ENCODE results near the gene PLEKHF1.

The PLEKHF1 gene

GRCh38 chr19:29673451-29674371 is 8.4 kb downstream of the PLEKHF1 start:
- no peak overlapping the region for H3K4me3 ChIP-seq (ENCODE audit: low read depth, low read length)
- TF ChIP-seq, protein P1, sequence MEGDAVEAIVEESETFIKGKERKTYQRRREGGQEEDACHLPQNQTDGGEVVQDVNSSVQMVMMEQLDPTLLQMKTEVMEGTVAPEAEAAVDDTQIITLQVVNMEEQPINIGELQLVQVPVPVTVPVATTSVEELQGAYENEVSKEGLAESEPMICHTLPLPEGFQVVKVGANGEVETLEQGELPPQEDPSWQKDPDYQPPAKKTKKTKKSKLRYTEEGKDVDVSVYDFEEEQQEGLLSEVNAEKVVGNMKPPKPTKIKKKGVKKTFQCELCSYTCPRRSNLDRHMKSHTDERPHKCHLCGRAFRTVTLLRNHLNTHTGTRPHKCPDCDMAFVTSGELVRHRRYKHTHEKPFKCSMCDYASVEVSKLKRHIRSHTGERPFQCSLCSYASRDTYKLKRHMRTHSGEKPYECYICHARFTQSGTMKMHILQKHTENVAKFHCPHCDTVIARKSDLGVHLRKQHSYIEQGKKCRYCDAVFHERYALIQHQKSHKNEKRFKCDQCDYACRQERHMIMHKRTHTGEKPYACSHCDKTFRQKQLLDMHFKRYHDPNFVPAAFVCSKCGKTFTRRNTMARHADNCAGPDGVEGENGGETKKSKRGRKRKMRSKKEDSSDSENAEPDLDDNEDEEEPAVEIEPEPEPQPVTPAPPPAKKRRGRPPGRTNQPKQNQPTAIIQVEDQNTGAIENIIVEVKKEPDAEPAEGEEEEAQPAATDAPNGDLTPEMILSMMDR (IDR thresholded peaks at IDR 0.05; ENCODE audit: low read depth, low read length, missing control alignments) = no peak
- no peak for DNase-seq
- H3K36me3 ChIP-seq (replicated peaks) = peaks cover 19% of the 10 kb centered on the region
- H3K27ac ChIP-seq = no peak overlapping the region
- in situ Hi-C loops (cut with HindIII; ENCODE audit: low pct_ligation_motif_present, low sequenced_read_pairs) = no loop called here
- no peaks in the 10 kb centered on the region for H3K27me3 ChIP-seq (replicated peaks)

DNA sequence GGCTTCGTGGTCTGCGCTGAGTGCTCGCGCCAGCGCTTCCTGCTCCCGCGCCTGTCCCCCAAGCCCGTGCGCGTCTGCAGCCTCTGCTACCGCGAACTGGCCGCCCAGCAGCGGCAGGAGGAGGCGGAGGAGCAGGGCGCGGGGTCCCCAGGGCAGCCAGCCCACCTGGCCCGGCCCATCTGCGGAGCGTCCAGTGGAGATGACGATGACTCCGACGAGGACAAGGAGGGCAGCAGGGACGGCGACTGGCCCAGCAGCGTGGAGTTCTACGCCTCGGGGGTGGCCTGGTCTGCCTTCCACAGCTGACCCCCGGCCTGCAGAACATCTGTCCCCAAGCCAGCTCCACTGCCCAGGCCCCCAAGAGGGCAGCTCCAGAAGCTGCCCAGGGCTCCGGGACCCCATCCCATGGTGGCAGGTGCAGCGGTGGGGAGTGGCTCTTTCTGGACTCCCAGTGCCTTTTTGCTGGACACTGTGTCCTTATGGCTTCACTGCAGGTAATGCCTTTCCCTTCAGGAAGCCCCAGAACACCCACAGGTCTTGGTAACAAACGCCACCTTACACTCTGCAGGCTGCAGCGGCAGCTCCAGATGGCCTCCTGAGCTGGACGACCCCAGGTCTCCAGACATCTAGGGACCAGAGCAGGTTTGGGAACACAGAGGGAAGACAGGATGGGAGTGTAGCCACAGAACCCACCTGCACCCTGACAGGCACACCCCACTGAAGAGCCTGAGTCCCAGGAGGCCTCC is 9.3 kb downstream of the PLEKHF1 start:
- in situ Hi-C loops (cut with HindIII; ENCODE audit: low pct_ligation_motif_present, low sequenced_read_pairs) = no loop called here
- peaks cover 19% of the 10 kb centered on the region for H3K36me3 ChIP-seq (replicated peaks)
- no peak for DNase-seq

GRCh38 chr19:29675120-29675649 is 9.9 kb downstream of the PLEKHF1 start:
- DNase-seq = no peak
- Histone ChIP-seq H3K36me3 (replicated peaks) (peaks cover 19% of the 10 kb centered on the region), H3K27me3 (replicated peaks) (no peaks in the 10 kb centered on the region), H3K27ac (no peak overlapping the region), H3K4me3 (ENCODE audit: low read depth, low read length) (no peak overlapping the region)
- TF ChIP-seq, protein P1 (IDR thresholded peaks at IDR 0.05; ENCODE audit: low read depth, low read length, missing control alignments) = no peak
- in situ Hi-C loops (cut with HindIII; ENCODE audit: low pct_ligation_motif_present, low sequenced_read_pairs) = no loop called here

More for the DNA sequence above, 9.3 kb downstream of the PLEKHF1 start:
- H3K27ac ChIP-seq = no peak overlapping the region
- TF ChIP-seq, protein P1 (IDR thresholded peaks at IDR 0.05; ENCODE audit: low read depth, low read length, missing control alignments) = no peak
- no peak overlapping the region for H3K4me3 ChIP-seq (ENCODE audit: low read depth, low read length)
- H3K27me3 ChIP-seq (replicated peaks) = no peaks in the 10 kb centered on the region

DNA sequence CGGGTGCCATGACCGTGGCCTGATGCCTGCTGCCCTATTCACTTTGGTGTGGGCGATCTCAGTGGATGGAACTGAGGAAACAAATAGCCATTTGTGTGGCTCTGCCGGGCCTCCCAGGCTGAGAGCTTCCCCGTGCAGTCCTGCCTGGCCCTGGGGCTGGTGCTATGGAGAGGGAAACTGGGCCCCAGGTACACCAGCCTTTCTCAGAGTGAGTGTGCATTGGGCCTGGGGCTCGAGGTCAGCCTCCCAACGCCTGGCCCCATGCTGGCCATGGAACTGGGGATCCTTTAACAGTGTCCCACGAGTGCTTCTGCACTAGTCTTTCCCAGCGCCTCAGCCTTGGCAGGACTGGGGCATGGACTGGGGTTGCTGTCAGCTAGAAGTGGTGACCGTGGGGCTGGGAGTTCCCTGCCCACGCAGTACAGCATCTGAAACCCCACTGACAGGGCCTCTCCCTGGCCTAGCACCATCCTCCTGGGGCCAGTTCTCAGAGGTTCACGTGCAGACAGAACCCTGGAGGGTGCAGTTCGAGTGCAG is 10.5 kb downstream of the PLEKHF1 start:
- Histone ChIP-seq H3K4me3 (ENCODE audit: low read depth, low read length) (no peak overlapping the region), H3K27me3 (replicated peaks) (no peaks in the 10 kb centered on the region), H3K27ac (no peak overlapping the region), H3K36me3 (replicated peaks) (peaks cover 19% of the 10 kb centered on the region)
- TF ChIP-seq, protein P1 (IDR thresholded peaks at IDR 0.05; ENCODE audit: low read depth, low read length, missing control alignments) = no peak
- in situ Hi-C loops (cut with HindIII; ENCODE audit: low pct_ligation_motif_present, low sequenced_read_pairs) = no loop called here
- DNase-seq = no peak

GRCh38 chr19:29676586-29676985 is 11.3 kb downstream of the PLEKHF1 start:
- H3K36me3 ChIP-seq (replicated peaks) = peaks cover 19% of the 10 kb centered on the region
- in situ Hi-C loops (cut with HindIII; ENCODE audit: low pct_ligation_motif_present, low sequenced_read_pairs) = no loop called here
- no peak overlapping the region for H3K27ac ChIP-seq
- no peaks in the 10 kb centered on the region for H3K27me3 ChIP-seq (replicated peaks)
- TF ChIP-seq, protein P1 (IDR thresholded peaks at IDR 0.05; ENCODE audit: low read depth, low read length, missing control alignments) = no peak
- no peak for DNase-seq
- H3K4me3 ChIP-seq (ENCODE audit: low read depth, low read length) = no peak overlapping the region

All from brain microvascular endothelial cell (primary cell).